ENCODE measurements around the gene CBR1. TPM values are rescaled to one million over a fixed set of nuclear protein-coding genes. Genes with fewer than 3 reads are reported as not detected.

CBR1 gene
- polyA plus RNA-seq, 1 donor from 2014 or later = 9.2 TPM

GRCh38 chr21:36061445-36061844 is 8.4 kb upstream of the CBR1 start:
- Histone ChIP-seq H3K9ac (ENCODE audit: low read length) (no peak overlapping the region), H3K4me3 (ENCODE audit: low read length) (no peak overlapping the region), H2AFZ (ENCODE audit: low read depth, low read length) (no peak overlapping the region), H3K9me3 (ENCODE audit: low read length) (no peaks in the 10 kb centered on the region), H3K27me3 (ENCODE audit: insufficient read depth, low read depth, low read length) (no peaks in the 10 kb centered on the region), H4K20me1 (ENCODE audit: insufficient read depth) (no peaks in the 10 kb centered on the region), H3F3A (ENCODE audit: insufficient read depth, low read length, poor library complexity, severe bottlenecking) (no peaks in the 10 kb centered on the region), H3K9me2 (ENCODE audit: insufficient read depth, low read length) (no peaks in the 10 kb centered on the region), H3K36me3 (ENCODE audit: insufficient read depth, low read length) (peaks cover 1% of the 10 kb centered on the region), H3K79me2 (replicated peaks; ENCODE audit: insufficient read depth, low read length) (peaks cover 21% of the 10 kb centered on the region), H3K27ac (ENCODE audit: low read length) (no peak overlapping the region), H3K4me2 (ENCODE audit: low read length) (no peak overlapping the region)
- no peak for TF ChIP-seq MXI1 (conservative IDR thresholded peaks at IDR 0.05; ENCODE audit: poor library complexity, severe bottlenecking)
- TF ChIP-seq POLR2AphosphoS5 (IDR thresholded peaks at IDR 0.05) = no peak
- no peak for TF ChIP-seq RAD21 (conservative IDR thresholded peaks at IDR 0.05)

- H3K9ac ChIP-seq (ENCODE audit: low read length) = no peak overlapping the region
- no peak for TF ChIP-seq EP300 (conservative IDR thresholded peaks at IDR 0.05; ENCODE audit: poor library complexity, severe bottlenecking)
- TF ChIP-seq MXI1 (conservative IDR thresholded peaks at IDR 0.05; ENCODE audit: poor library complexity, severe bottlenecking) = no peak
- TF ChIP-seq RAD21 (conservative IDR thresholded peaks at IDR 0.05) = no peak
- no peak for TF ChIP-seq REST (IDR thresholded peaks at IDR 0.05; ENCODE audit: borderline replicate concordance)
- TF ChIP-seq POLR2AphosphoS5 (IDR thresholded peaks at IDR 0.05) = no peak
- no peak for TF ChIP-seq CTCF (IDR thresholded peaks at IDR 0.05; ENCODE audit: poor library complexity, severe bottlenecking)
- TF ChIP-seq TAF1 (IDR thresholded peaks at IDR 0.05; ENCODE audit: low read depth) = no peak
- TF ChIP-seq SMC3 (conservative IDR thresholded peaks at IDR 0.05; ENCODE audit: poor library complexity) = no peak
- TF ChIP-seq EZH2 (IDR thresholded peaks at IDR 0.05; ENCODE audit: borderline replicate concordance, insufficient read depth, low read length, poor library complexity, severe bottlenecking) = no peak
- H3F3A ChIP-seq (ENCODE audit: insufficient read depth, low read length, poor library complexity, severe bottlenecking) = no peaks in the 10 kb centered on the region
- no peak overlapping the region for H3K4me3 ChIP-seq (ENCODE audit: low read length)
- H3K27ac ChIP-seq (ENCODE audit: low read length) = no peak overlapping the region
- no peak overlapping the region for H2AFZ ChIP-seq (ENCODE audit: low read depth, low read length)
- H3K4me2 ChIP-seq (ENCODE audit: low read length) = no peak overlapping the region
- no peaks in the 10 kb centered on the region for H3K27me3 ChIP-seq (ENCODE audit: insufficient read depth, low read depth, low read length)
- peaks cover 7% of the 10 kb centered on the region for H3K79me2 ChIP-seq (replicated peaks; ENCODE audit: insufficient read depth, low read length)
- no peaks in the 10 kb centered on the region for H3K36me3 ChIP-seq (ENCODE audit: insufficient read depth, low read length)
- no peaks in the 10 kb centered on the region for H4K20me1 ChIP-seq (ENCODE audit: insufficient read depth)
- no peaks in the 10 kb centered on the region for H3K9me3 ChIP-seq (ENCODE audit: low read length)
- H3K9me2 ChIP-seq (ENCODE audit: insufficient read depth, low read length) = no peaks in the 10 kb centered on the region
Measured at GRCh38 chr21:36063375-36064084, 6.3 kb upstream of the CBR1 start.
